ENCODE measurements around the gene WBP4. TPM values are rescaled to one million over a fixed set of nuclear protein-coding genes. Genes with fewer than 3 reads are reported as not detected.

Gene WBP4
- total RNA-seq, 4 donors from 2014 or later: 3.4 to 10.3 (median 8.3) TPM

GRCh38 chr13:41049480-41050440 lies 11.5 kb upstream of the WBP4 start:
- no peaks in the 10 kb centered on the region for H3K27me3 ChIP-seq
- peaks cover 16 to 53% (median 29%) of the 10 kb centered on the region in 4 donors for H3K4me1 ChIP-seq
- 87 to 95% methylated on average over 4 of the region's 4 CpGs for WGBS, 2 donors (ENCODE audit: low coverage in 1 of 2)
- no peaks in the 10 kb centered on the region for H3K36me3 ChIP-seq
- TF ChIP-seq, protein P1, sequence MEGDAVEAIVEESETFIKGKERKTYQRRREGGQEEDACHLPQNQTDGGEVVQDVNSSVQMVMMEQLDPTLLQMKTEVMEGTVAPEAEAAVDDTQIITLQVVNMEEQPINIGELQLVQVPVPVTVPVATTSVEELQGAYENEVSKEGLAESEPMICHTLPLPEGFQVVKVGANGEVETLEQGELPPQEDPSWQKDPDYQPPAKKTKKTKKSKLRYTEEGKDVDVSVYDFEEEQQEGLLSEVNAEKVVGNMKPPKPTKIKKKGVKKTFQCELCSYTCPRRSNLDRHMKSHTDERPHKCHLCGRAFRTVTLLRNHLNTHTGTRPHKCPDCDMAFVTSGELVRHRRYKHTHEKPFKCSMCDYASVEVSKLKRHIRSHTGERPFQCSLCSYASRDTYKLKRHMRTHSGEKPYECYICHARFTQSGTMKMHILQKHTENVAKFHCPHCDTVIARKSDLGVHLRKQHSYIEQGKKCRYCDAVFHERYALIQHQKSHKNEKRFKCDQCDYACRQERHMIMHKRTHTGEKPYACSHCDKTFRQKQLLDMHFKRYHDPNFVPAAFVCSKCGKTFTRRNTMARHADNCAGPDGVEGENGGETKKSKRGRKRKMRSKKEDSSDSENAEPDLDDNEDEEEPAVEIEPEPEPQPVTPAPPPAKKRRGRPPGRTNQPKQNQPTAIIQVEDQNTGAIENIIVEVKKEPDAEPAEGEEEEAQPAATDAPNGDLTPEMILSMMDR (IDR thresholded peaks at IDR 0.05): no peak
- TF ChIP-seq POLR2AphosphoS5 (IDR thresholded peaks at IDR 0.05) (no peak), POLR2A (IDR thresholded peaks at IDR 0.05) (no peak), EP300 (IDR thresholded peaks at IDR 0.05; ENCODE audit: low read depth) (no peak)
- in situ Hi-C loops (cut with MboI; ENCODE audit: low pct_ligation_motif_present in 1 of 4, low pct_unique_long_range_greater_than_20kb in 1 of 4, low sequenced_read_pairs in 3 of 4): loop anchor here in 1 of 4 donors (25.0 kb wide), 1 partner anchor 262 kb away; the partner anchor contains the start of gene SLC25A15
- no peak overlapping the region for H3K27ac ChIP-seq
- H3K9me3 ChIP-seq: no peaks in the 10 kb centered on the region
- intact Hi-C loops (cut with DNase I; ENCODE audit: low total_unique reads): loop anchor here (10.0 kb wide), 1 partner anchor 125 kb away; no protein-coding TSS in a partner anchor
- no peak for DNase-seq
- no peak overlapping the region for H3K4me3 ChIP-seq

GRCh38 chr13:41052441-41052840 lies 8.9 kb upstream of the WBP4 start:
- Histone ChIP-seq H3K27me3 (no peaks in the 10 kb centered on the region), H3K27ac (peak overlapping the region; percentile 65 to 81 (median 77)), H3K4me3 (no peak overlapping the region), H3K36me3 (no peaks in the 10 kb centered on the region), H3K4me1 (peaks cover 40 to 80% (median 55%) of the 10 kb centered on the region in 4 donors), H3K9me3 (no peaks in the 10 kb centered on the region)
- intact Hi-C loops (cut with DNase I; ENCODE audit: low total_unique reads) (loop anchor here (10.0 kb wide), 1 partner anchor 128 kb away; no protein-coding TSS in a partner anchor), in situ Hi-C loops (cut with MboI; ENCODE audit: low pct_ligation_motif_present in 1 of 4, low pct_unique_long_range_greater_than_20kb in 1 of 4, low sequenced_read_pairs in 3 of 4) (loop anchor here in 1 of 4 donors (25.0 kb wide), 1 partner anchor 265 kb away; the partner anchor contains the start of gene SLC25A15)
- no peak for DNase-seq
- TF ChIP-seq POLR2AphosphoS5 (IDR thresholded peaks at IDR 0.05) (no peak), EP300 (IDR thresholded peaks at IDR 0.05; ENCODE audit: low read depth) (no peak), POLR2A (IDR thresholded peaks at IDR 0.05) (no peak)
- TF ChIP-seq, protein P1 (IDR thresholded peaks at IDR 0.05): no peak
- 60 to 83% methylated on average over 3 of the region's 3 CpGs for WGBS, 2 donors (ENCODE audit: low coverage in 1 of 2)

- Histone ChIP-seq H3K9me3 (no peaks in the 10 kb centered on the region), H3K36me3 (no peaks in the 10 kb centered on the region), H3K27ac (peak overlapping the region; percentile 65 to 81 (median 77)), H3K4me3 (no peak overlapping the region), H3K27me3 (no peaks in the 10 kb centered on the region), H3K4me1 (peaks cover 48 to 89% (median 63%) of the 10 kb centered on the region in 4 donors)
- DNase-seq: no peak
- in situ Hi-C loops (cut with MboI; ENCODE audit: low pct_ligation_motif_present in 1 of 4, low pct_unique_long_range_greater_than_20kb in 1 of 4, low sequenced_read_pairs in 3 of 4) (loop anchor here in 1 of 4 donors (25.0 kb wide), 1 partner anchor 266 kb away; the partner anchor contains the start of gene SLC25A15), intact Hi-C loops (cut with DNase I; ENCODE audit: low total_unique reads) (loop anchor here (10.0 kb wide), 1 partner anchor 129 kb away; no protein-coding TSS in a partner anchor)
- peak in 2 of 3 donors; percentile 4 to 39 for TF ChIP-seq POLR2AphosphoS5 (IDR thresholded peaks at IDR 0.05)
- TF ChIP-seq EP300 (IDR thresholded peaks at IDR 0.05; ENCODE audit: low read depth): no peak
- no peak for TF ChIP-seq POLR2A (IDR thresholded peaks at IDR 0.05)
- WGBS, 2 donors (ENCODE audit: low coverage in 1 of 2): 44% methylated on average over 2 of the region's 2 CpGs
Observed at GRCh38 chr13:41053384-41053826, 7.9 kb upstream of the WBP4 start.

DNA sequence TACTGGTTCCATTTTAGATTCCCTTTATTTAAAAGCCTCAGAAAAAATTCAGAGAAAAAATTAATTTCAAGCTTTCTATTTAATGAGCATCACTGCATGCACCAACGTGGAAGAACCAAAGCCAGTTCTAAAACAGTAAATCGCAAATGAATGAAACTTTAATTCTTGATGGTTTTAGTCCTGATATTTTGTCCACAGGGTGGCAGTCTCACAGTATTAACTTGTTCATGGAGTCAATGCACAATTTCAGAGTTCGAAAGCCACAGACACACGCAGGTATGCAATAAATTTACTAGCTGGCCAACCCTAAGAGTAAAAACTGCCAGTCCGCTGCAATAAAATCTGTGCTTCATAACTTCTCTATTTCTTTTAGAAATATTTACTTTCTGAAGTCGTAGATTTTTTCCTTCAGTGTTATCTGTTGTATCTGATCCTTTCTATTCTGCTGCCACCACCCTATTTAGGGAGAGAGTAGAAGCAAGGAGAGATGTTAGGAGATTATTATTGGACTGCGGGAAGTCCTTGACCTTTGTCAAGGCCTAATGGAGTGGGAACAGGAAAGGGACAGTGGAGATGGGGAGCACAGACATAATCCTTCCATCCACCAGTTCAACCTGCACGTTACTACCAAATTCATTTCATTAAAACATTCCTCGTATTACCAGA lies 7.0 kb upstream of the WBP4 start:
- no peak for TF ChIP-seq EP300 (IDR thresholded peaks at IDR 0.05; ENCODE audit: low read depth)
- TF ChIP-seq, protein P1 (IDR thresholded peaks at IDR 0.05): peak; percentile 53 to 78 (median 56)
- no peak for TF ChIP-seq POLR2A (IDR thresholded peaks at IDR 0.05)
- peak in 2 of 3 donors; percentile 26 to 32 for TF ChIP-seq POLR2AphosphoS5 (IDR thresholded peaks at IDR 0.05)
- in situ Hi-C loops (cut with MboI; ENCODE audit: low pct_ligation_motif_present in 1 of 4, low pct_unique_long_range_greater_than_20kb in 1 of 4, low sequenced_read_pairs in 3 of 4) (loop anchor here in 1 of 4 donors (25.0 kb wide), 1 partner anchor 267 kb away; the partner anchor contains the start of gene SLC25A15), intact Hi-C loops (cut with DNase I; ENCODE audit: low total_unique reads) (loop anchor here (10.0 kb wide), 1 partner anchor 130 kb away; no protein-coding TSS in a partner anchor)
- no peaks in the 10 kb centered on the region for H3K9me3 ChIP-seq
- no peak overlapping the region for H3K4me3 ChIP-seq
- peak; percentile 42 for DNase-seq
- no peaks in the 10 kb centered on the region for H3K27me3 ChIP-seq
- H3K36me3 ChIP-seq: no peaks in the 10 kb centered on the region
- H3K27ac ChIP-seq: peak overlapping the region; percentile 65 to 81 (median 77)
- WGBS, 2 donors (ENCODE audit: low coverage in 1 of 2): 18 to 29% methylated on average over 9 of the region's 9 CpGs
- H3K4me1 ChIP-seq: peaks cover 55 to 99% (median 71%) of the 10 kb centered on the region in 4 donors

Data from transverse colon (tissue), 4 donors.